Esophagus muscularis mucosa (tissue), 4 donors: ENCODE data around the gene HDAC1. TPM values are rescaled to one million over a fixed set of nuclear protein-coding genes. Genes with fewer than 3 reads are reported as not detected.

Experiments
- DNase-seq: peaks from one replicate; pipeline ENCODE4 v3.0.0-alpha.2; 2017; ENCODE audit errors: extremely low spot score
- H3K27ac ChIP-seq, 4 donors: fragments of 200-600 bp; sonication (generic); replicated peaks in 1 of 4; 1 replicate in 3 of 4; 2 replicates in 1 of 4; pipeline ENCODE4 v1.5.1; 2016 to 2019; ENCODE audit warnings: mild to moderate bottlenecking in 1 of 4
- H3K27me3 ChIP-seq, 4 donors: fragments of 200-600 bp; sonication (generic); one replicate each; pipeline versions ENCODE4 v1.5.1 to v1.6.0; 2016 to 2019
- H3K36me3 ChIP-seq, 4 donors: fragments of 200-600 bp; sonication (generic); one replicate each; pipeline ENCODE4 v1.5.1; 2016 to 2019
- H3K4me1 ChIP-seq, 4 donors: fragments of 200-600 bp; sonication (generic); one replicate each; pipeline ENCODE4 v1.5.1; 2016 to 2019
- H3K4me3 ChIP-seq, 4 donors: fragments of 200-600 bp; sonication (generic); 1 replicate in 2 of 4; 2 replicates in 2 of 4; pipeline ENCODE4 v1.5.1; 2016 to 2019; ENCODE audit warnings: mild to moderate bottlenecking in 4 of 4, moderate library complexity in 1 of 4
- H3K9me3 ChIP-seq, 4 donors: fragments of 200-600 bp; sonication (generic); 1 replicate in 3 of 4; 2 replicates in 1 of 4; pipeline ENCODE4 v1.5.1; 2016 to 2019
- EP300 ChIP-seq: sonication (generic); formaldehyde crosslinking; IDR thresholded peaks from one replicate; pipeline ENCODE4 v1.6.1; 2017; ENCODE audit warnings: antibody characterized with exemption
- POLR2A ChIP-seq: fragments of 450-650 bp; IDR thresholded peaks from one replicate; pipeline ENCODE4 v1.6.1; 2017; ENCODE audit warnings: antibody characterized with exemption, moderate library complexity, mild to moderate bottlenecking, low read depth
- POLR2AphosphoS5 ChIP-seq, 2 donors: sonication (generic); formaldehyde crosslinking; IDR thresholded peaks; one replicate each; pipeline ENCODE4 v1.6.1; 2017; ENCODE audit warnings: antibody characterized with exemption in 2 of 2
- WGBS: methylation state at CpG from one replicate; pipeline ENCODE4 v1.1.5; 2018; 5-methylcytosine and 5-hydroxymethylcytosine counted together
- intact Hi-C: fragments of 100-400 bp; cut with DNase I; formaldehyde crosslinking; loops from one replicate; pipeline ENCODE4 v1.15.1; 2023
- total RNA-seq, 4 donors: library from RNA; depleted of rRNA; stranded (reverse); fragments of >200 nt; gene quantifications; one replicate each; pipeline versions ENCODE4 v1.1.0 to v1.2.1, GENCODE V29; 2016
- TF ChIP-seq, protein P1 (sequence below), 3 experiments: fragments of 200-600 bp in 2 of 3; fragments of 450-650 bp in 1 of 3; sonication (generic) in 2 of 3; IDR thresholded peaks; one replicate each; pipeline ENCODE4 v1.5.1; 2017 to 2019; ENCODE audit warnings: antibody characterized with exemption in 3 of 3, mild to moderate bottlenecking in 2 of 3, moderate library complexity in 1 of 3

Gene HDAC1
- total RNA-seq, 4 donors from 2014 or later: 42.8 to 70.4 (median 51.4) TPM

DNA sequence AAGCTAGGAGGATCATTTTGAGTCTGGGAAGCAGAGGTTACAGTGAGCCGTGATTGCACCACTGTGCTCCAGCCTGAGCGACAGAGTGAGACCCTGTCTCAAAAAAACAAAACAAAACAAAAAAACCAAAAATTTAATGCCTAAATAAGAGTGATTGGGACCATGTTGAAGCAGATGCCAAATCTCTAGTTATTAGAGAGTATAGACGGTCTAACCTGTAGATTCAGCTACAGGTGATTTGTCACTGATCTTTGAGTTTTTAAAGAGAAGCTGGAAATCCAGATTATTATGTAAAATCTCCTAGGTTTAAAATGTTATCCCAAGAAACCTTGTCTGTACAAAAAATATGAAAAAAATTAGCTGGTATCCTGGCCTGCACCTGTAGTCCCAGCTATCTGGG, 11.5 kb downstream of the HDAC1 start:
- Histone ChIP-seq H3K36me3 (peaks cover 32 to 37% (median 34%) of the 10 kb centered on the region in 4 donors), H3K4me3 (no peak overlapping the region), H3K27me3 (no peaks in the 10 kb centered on the region), H3K27ac (no peak overlapping the region), H3K9me3 (no peaks in the 10 kb centered on the region), H3K4me1 (peaks cover 0 to 18% (median 4%) of the 10 kb centered on the region in 4 donors)
- TF ChIP-seq POLR2AphosphoS5 (IDR thresholded peaks at IDR 0.05) (no peak), POLR2A (no peak), EP300 (no peak)
- TF ChIP-seq, protein P1, sequence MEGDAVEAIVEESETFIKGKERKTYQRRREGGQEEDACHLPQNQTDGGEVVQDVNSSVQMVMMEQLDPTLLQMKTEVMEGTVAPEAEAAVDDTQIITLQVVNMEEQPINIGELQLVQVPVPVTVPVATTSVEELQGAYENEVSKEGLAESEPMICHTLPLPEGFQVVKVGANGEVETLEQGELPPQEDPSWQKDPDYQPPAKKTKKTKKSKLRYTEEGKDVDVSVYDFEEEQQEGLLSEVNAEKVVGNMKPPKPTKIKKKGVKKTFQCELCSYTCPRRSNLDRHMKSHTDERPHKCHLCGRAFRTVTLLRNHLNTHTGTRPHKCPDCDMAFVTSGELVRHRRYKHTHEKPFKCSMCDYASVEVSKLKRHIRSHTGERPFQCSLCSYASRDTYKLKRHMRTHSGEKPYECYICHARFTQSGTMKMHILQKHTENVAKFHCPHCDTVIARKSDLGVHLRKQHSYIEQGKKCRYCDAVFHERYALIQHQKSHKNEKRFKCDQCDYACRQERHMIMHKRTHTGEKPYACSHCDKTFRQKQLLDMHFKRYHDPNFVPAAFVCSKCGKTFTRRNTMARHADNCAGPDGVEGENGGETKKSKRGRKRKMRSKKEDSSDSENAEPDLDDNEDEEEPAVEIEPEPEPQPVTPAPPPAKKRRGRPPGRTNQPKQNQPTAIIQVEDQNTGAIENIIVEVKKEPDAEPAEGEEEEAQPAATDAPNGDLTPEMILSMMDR (IDR thresholded peaks at IDR 0.05): no peak
- intact Hi-C loops: no loop called here
- WGBS: 89% methylated on average over 3 of the region's 3 CpGs
- no peak for DNase-seq

DNA sequence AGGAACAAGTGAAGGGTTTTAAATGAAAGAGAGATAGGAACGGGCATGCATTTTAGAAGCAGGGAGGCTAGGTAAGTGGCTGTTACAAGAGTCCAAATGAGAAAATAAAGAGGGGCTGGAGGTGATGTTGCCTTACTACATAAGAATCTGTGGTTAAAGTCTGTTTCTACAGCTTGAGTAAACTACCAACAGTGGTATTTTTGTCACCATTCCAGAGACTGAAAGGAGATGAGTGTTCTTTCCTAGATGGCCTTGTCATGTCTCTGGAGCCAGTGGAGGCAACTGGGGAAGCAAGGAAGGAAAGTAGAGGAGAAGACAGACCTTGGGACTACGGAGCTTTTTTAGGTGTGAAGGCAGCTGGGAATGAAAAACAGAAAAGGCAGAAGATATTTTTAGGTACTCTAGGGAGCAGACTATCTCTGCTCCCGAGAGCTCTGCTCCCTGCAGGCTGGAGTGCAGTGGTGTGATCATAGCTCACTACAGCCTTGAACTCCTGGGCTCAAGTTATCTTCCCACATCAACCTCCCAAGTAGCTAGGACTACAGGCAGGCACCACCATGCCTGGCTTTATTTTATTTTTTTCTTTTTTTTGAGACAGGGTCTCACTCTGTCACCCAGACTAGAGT, 12.2 kb downstream of the HDAC1 start:
- no peaks in the 10 kb centered on the region for H3K27me3 ChIP-seq
- H3K4me1 ChIP-seq: peaks cover 0 to 18% (median 9%) of the 10 kb centered on the region in 4 donors
- H3K36me3 ChIP-seq: peaks cover 32 to 37% (median 34%) of the 10 kb centered on the region in 4 donors
- intact Hi-C loops: no loop called here
- no peak overlapping the region for H3K27ac ChIP-seq
- no peaks in the 10 kb centered on the region for H3K9me3 ChIP-seq
- DNase-seq: no peak
- WGBS: 57% methylated on average over 3 of the region's 3 CpGs
- no peak overlapping the region for H3K4me3 ChIP-seq
- TF ChIP-seq, protein P1 (IDR thresholded peaks at IDR 0.05): no peak
- no peak for TF ChIP-seq POLR2A
- TF ChIP-seq POLR2AphosphoS5 (IDR thresholded peaks at IDR 0.05): no peak
- TF ChIP-seq EP300: no peak

DNA sequence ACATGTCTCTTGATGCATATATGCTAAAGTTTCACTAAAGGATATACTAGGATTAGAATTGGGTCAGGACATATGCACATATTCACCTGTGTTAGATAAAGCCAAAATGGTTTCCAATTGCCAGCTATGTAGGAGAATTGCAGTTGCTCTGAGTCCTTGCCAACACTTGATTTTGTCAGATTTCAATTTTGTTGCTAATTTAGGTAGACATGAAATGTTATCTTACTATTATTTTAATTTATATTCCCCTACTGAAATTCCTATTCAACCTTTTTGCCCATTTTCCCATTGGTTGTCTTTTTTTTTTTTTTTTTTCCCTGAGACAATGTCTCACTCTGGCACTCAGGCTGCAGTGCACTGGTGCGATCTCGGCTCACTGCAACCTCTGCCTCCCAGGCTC, 13.4 kb downstream of the HDAC1 start:
- intact Hi-C loops: no loop called here
- Histone ChIP-seq H3K4me1 (peaks cover 0 to 30% (median 20%) of the 10 kb centered on the region in 4 donors), H3K36me3 (peaks cover 32 to 37% (median 34%) of the 10 kb centered on the region in 4 donors), H3K4me3 (no peak overlapping the region), H3K27ac (no peak overlapping the region), H3K27me3 (no peaks in the 10 kb centered on the region), H3K9me3 (no peaks in the 10 kb centered on the region)
- 100% methylated on average over 2 of the region's 2 CpGs for WGBS
- DNase-seq: no peak
- TF ChIP-seq POLR2A (no peak), EP300 (no peak), POLR2AphosphoS5 (IDR thresholded peaks at IDR 0.05) (no peak)
- TF ChIP-seq, protein P1 (IDR thresholded peaks at IDR 0.05): no peak

DNA sequence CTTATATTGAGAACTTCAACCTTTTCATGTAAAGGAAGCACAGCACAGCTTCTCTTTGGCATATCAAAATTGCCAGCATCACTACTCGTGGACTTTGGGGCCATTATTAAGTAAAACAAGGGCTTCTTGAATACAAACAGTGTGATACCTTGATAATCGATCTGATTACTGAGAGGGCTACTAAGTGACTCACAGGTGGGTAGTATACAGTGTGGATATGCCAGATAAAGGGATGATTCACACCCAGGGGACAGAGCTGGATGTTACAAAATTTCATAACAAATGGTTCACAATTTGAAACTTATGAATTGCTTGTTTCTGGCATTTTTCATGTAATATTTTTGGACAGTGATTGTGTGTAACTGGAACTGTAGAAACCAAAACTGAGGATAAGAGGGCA, 15.4 kb downstream of the HDAC1 start:
- Histone ChIP-seq H3K4me3 (no peak overlapping the region), H3K27me3 (no peaks in the 10 kb centered on the region), H3K4me1 (peaks cover 0 to 48% (median 24%) of the 10 kb centered on the region in 4 donors), H3K27ac (no peak overlapping the region), H3K36me3 (peaks cover 30 to 37% (median 33%) of the 10 kb centered on the region in 4 donors), H3K9me3 (no peaks in the 10 kb centered on the region)
- WGBS: 81% methylated on average over 2 of the region's 2 CpGs
- TF ChIP-seq EP300: no peak
- TF ChIP-seq, protein P1 (IDR thresholded peaks at IDR 0.05): no peak
- TF ChIP-seq POLR2AphosphoS5 (IDR thresholded peaks at IDR 0.05): no peak
- TF ChIP-seq POLR2A: no peak
- no peak for DNase-seq
- intact Hi-C loops: no loop called here
